ENCODE measurements around the gene POLR1G. TPM values are rescaled to one million over a fixed set of nuclear protein-coding genes. Genes with fewer than 3 reads are reported as not detected.
A peak's percentile ranks its signal among the peaks of the same experiment; 100 is the strongest.

POLR1G gene
- total RNA-seq, 1 experiment from 2014 or later = 25.9 TPM

- peak overlapping the region; percentile 89 for H3K4me2 ChIP-seq (ENCODE audit: low read length)
- H4K20me1 ChIP-seq (ENCODE audit: low read length) = no peaks in the 10 kb centered on the region
- H3K27ac ChIP-seq (ENCODE audit: low read length) = peak overlapping the region; percentile 78
- DNase-seq (no peak), ATAC-seq (peak; percentile 8; the same call in 1 of the 2 replicates)
- intact Hi-C loops (cut with micrococcal nuclease) = loop anchor here (2.0 kb wide), 1 partner anchor 17 kb away; the partner anchor contains the start of gene FOSB
- ChIA-PET POLR2A (ENCODE audit: unreplicated experiment) (interaction anchor here (0.7 to 1.1 kb wide), 2 partner anchors 19 to 127 kb away, joined by 3 to 4 read pairs; no protein-coding TSS in a partner anchor), CTCF (no interaction called here)
- H3K4me3 ChIP-seq (ENCODE audit: low read length) = peak overlapping the region; percentile 70
- TF ChIP-seq EZH2 (IDR thresholded peaks at IDR 0.05; ENCODE audit: low read length, unreplicated experiment) = no peak
- TF ChIP-seq, protein P1, sequence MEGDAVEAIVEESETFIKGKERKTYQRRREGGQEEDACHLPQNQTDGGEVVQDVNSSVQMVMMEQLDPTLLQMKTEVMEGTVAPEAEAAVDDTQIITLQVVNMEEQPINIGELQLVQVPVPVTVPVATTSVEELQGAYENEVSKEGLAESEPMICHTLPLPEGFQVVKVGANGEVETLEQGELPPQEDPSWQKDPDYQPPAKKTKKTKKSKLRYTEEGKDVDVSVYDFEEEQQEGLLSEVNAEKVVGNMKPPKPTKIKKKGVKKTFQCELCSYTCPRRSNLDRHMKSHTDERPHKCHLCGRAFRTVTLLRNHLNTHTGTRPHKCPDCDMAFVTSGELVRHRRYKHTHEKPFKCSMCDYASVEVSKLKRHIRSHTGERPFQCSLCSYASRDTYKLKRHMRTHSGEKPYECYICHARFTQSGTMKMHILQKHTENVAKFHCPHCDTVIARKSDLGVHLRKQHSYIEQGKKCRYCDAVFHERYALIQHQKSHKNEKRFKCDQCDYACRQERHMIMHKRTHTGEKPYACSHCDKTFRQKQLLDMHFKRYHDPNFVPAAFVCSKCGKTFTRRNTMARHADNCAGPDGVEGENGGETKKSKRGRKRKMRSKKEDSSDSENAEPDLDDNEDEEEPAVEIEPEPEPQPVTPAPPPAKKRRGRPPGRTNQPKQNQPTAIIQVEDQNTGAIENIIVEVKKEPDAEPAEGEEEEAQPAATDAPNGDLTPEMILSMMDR (conservative IDR thresholded peaks at IDR 0.05; ENCODE audit: low read depth, low read length) = no peak
- no peak for TF ChIP-seq EZH2phosphoT487 (IDR thresholded peaks at IDR 0.05; ENCODE audit: borderline replicate concordance, low read length)
- no peaks in the 10 kb centered on the region for H3K27me3 ChIP-seq (ENCODE audit: low read length)
- H3K9ac ChIP-seq (ENCODE audit: low read length) = peak overlapping the region; percentile 90
- H3K9me3 ChIP-seq (ENCODE audit: low read length) = no peaks in the 10 kb centered on the region
- H3K4me1 ChIP-seq (ENCODE audit: insufficient read depth, low read length) = peaks cover 25% of the 10 kb centered on the region
- peak overlapping the region; percentile 80 for H2AFZ ChIP-seq (ENCODE audit: low read length)
- no peaks in the 10 kb centered on the region for H3K9me2 ChIP-seq (replicated peaks; ENCODE audit: low read length)
- H3K79me2 ChIP-seq (ENCODE audit: low read length) = no peaks in the 10 kb centered on the region
- BruUV-seq (replicated peaks) = no TSS peak
- no peaks in the 10 kb centered on the region for H3K36me3 ChIP-seq (ENCODE audit: low read depth, low read length)
- no peaks in the 10 kb centered on the region for H3F3A ChIP-seq (ENCODE audit: low read length, unreplicated experiment)
These were observed 43.5 kb downstream of the POLR1G start for GRCh38 chr19:45450012-45450333.

GRCh38 chr19:45451131-45451849, 44.8 kb downstream of the POLR1G start:
- Histone ChIP-seq H3K27me3 (ENCODE audit: low read length) (no peaks in the 10 kb centered on the region), H3K36me3 (ENCODE audit: low read depth, low read length) (no peaks in the 10 kb centered on the region), H3K9me3 (ENCODE audit: low read length) (no peaks in the 10 kb centered on the region), H3K27ac (ENCODE audit: low read length) (peak overlapping the region; percentile 73), H3K9ac (ENCODE audit: low read length) (peak overlapping the region; percentile 86), H3K4me3 (ENCODE audit: low read length) (peak overlapping the region; percentile 77), H3K4me2 (ENCODE audit: low read length) (peak overlapping the region; percentile 99), H4K20me1 (ENCODE audit: low read length) (no peaks in the 10 kb centered on the region), H3F3A (ENCODE audit: low read length, unreplicated experiment) (no peaks in the 10 kb centered on the region), H2AFZ (ENCODE audit: low read length) (peak overlapping the region; percentile 82), H3K9me2 (replicated peaks; ENCODE audit: low read length) (no peaks in the 10 kb centered on the region), H3K4me1 (ENCODE audit: insufficient read depth, low read length) (peaks cover 37% of the 10 kb centered on the region), H3K79me2 (ENCODE audit: low read length) (no peaks in the 10 kb centered on the region)
- ATAC-seq (no peak; the same call in 1 of the 2 replicates), DNase-seq (peak; percentile 24)
- ChIA-PET CTCF (no interaction called here), POLR2A (ENCODE audit: unreplicated experiment) (interaction anchor here (0.6 to 1.0 kb wide), 2 partner anchors 16 to 22 kb away, joined by 4 to 8 read pairs; no protein-coding TSS in a partner anchor)
- intact Hi-C loops (cut with micrococcal nuclease) = loop anchor here (2.0 kb wide), 1 partner anchor 16 kb away; the partner anchor contains the start of gene FOSB
- BruUV-seq (replicated peaks) = TSS peak; percentile 94
- TF ChIP-seq, protein P1 (conservative IDR thresholded peaks at IDR 0.05; ENCODE audit: low read depth, low read length) = no peak
- TF ChIP-seq EZH2 (IDR thresholded peaks at IDR 0.05; ENCODE audit: low read length, unreplicated experiment) (no peak), EZH2phosphoT487 (IDR thresholded peaks at IDR 0.05; ENCODE audit: borderline replicate concordance, low read length) (no peak)
